Epithelial cell of prostate (primary cell): ENCODE results near the gene ABCC4.

Source experiments
- DNase-seq: peaks from one replicate; pipeline ENCODE4 v3.0.0-alpha.2; 2011; ENCODE audit warnings: low read depth, low spot score
- H3K27ac ChIP-seq: fragments of 450-650 bp; 2 replicates; pipeline ENCODE4 v1.5.1; 2017; ENCODE audit warnings: mild to moderate bottlenecking

ABCC4 gene

DNA sequence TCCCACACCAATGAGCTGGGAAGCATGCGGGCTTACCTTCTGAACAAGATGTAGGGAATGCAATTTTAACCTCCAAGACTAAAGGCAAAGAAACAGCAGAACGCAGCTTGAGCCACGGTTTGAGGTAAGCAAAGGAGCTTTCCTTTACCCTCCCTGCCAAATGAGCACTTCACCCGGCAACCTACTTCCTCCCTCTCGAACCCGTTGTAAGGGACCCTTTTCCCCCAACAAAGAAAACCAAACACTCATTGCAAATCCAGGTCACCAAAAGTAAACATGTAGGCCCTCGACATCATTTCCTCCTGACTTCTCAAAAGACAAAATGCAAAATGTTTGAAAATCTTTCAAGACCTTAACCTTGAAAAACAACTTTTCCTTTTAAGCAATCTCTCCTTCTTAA is 65.3 kb downstream of the ABCC4 start:
- H3K27ac ChIP-seq, result no peak overlapping the region
- DNase-seq, result no peak

DNA sequence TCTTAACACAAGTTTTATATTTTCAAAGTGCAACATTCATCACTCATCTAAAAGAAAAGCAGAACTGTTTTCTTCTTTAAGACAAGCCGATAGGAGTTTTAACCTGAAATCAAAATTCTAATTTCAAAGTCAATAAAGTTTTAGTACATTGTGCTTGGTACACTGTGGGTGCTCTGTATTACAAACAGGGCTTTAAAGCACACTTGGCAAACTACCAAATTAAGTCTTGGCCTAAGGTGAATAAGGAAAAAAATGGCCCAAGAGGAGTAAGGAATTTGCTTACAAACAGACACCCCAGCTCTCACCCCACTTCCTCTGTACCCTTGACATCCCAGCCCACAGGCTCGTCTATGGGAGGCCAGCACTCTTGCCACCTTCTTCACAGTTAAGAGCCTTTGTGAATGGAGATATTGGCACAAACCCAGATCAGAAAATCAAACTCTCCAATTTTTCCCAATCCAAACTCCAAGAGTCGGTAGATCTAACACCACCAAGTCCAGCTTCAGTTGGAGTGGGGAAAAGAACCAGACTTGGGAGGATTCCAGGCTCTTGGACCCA is 66.0 kb downstream of the ABCC4 start:
- no peak for DNase-seq
- H3K27ac ChIP-seq, result no peak overlapping the region

- no peak for DNase-seq
- H3K27ac ChIP-seq, result no peak overlapping the region
Measured at GRCh38 chr13:95234242-95234641, 67.0 kb downstream of the ABCC4 start.

DNA sequence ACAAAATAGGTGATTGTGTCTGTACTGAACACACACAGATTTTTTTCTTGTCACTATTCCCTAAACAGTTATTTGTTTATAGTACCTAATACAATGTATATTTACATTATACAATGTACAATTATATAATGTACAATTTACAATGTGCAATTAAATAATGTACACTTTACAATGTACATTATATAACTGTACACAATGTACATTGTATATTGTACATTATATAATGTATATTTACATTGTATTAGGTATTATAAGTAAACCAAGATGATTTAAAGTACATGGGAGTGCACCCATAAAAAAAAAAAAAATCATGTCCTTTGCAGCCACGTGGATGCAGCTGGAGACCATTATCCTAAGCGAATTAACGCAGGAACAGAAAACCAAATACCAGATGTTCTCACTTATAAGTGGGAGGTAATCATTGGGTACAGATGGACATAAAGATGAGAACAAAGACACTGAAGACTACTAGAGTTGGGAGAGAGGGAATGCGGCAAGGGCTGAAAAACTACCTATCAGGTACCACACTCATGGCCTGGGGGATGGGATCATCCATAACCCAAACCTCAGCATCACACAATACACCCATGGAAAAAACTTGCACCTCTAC is 68.1 kb downstream of the ABCC4 start:
- no peak overlapping the region for H3K27ac ChIP-seq
- DNase-seq, result no peak

GRCh38 chr13:95231393-95231792 is 69.9 kb downstream of the ABCC4 start:
- no peak overlapping the region for H3K27ac ChIP-seq
- DNase-seq, result no peak

GRCh38 chr13:95229855-95230254 is 71.4 kb downstream of the ABCC4 start:
- H3K27ac ChIP-seq, result no peak overlapping the region
- no peak for DNase-seq

GRCh38 chr13:95228130-95228529 is 73.1 kb downstream of the ABCC4 start:
- H3K27ac ChIP-seq, result no peak overlapping the region
- no peak for DNase-seq

GRCh38 chr13:95226932-95227695 is 74.1 kb downstream of the ABCC4 start:
- no peak for DNase-seq
- H3K27ac ChIP-seq, result no peak overlapping the region

- DNase-seq, result no peak
- H3K27ac ChIP-seq, result no peak overlapping the region
Measured at GRCh38 chr13:95226476-95226875, 74.8 kb downstream of the ABCC4 start.

DNA sequence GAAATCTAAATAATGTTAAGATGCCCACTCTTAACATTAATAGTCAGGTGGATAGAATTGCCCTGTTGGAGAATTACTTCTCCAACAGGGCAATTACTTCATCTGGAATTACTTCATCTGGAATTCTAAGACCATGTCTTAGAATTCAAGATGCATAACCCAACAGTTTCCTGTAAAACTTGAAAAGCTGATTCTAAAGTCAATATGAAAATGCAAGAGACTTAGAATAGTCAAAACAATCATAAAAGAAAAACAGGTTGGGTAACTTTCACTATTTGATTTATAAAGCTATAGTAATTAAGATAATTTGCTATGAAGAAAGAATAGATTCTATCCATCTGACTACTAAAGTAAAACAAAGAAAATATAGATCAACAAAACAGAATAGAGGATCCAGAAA is 75.2 kb downstream of the ABCC4 start:
- DNase-seq, result no peak
- H3K27ac ChIP-seq, result no peak overlapping the region

GRCh38 chr13:95224064-95224463 is 77.2 kb downstream of the ABCC4 start:
- no peak for DNase-seq
- no peak overlapping the region for H3K27ac ChIP-seq

GRCh38 chr13:95222733-95223018 is 78.6 kb downstream of the ABCC4 start:
- no peak for DNase-seq
- no peak overlapping the region for H3K27ac ChIP-seq

- no peak overlapping the region for H3K27ac ChIP-seq
- no peak for DNase-seq
Measured at GRCh38 chr13:95221971-95222732, 79.1 kb downstream of the ABCC4 start.

- DNase-seq, result no peak
- no peak overlapping the region for H3K27ac ChIP-seq
Measured at GRCh38 chr13:95220611-95221010, 80.6 kb downstream of the ABCC4 start.

- no peak overlapping the region for H3K27ac ChIP-seq
- DNase-seq, result no peak
Measured at GRCh38 chr13:95217920-95218830, 83.1 kb downstream of the ABCC4 start.

GRCh38 chr13:95216182-95216581 is 85.1 kb downstream of the ABCC4 start:
- DNase-seq, result no peak

DNA sequence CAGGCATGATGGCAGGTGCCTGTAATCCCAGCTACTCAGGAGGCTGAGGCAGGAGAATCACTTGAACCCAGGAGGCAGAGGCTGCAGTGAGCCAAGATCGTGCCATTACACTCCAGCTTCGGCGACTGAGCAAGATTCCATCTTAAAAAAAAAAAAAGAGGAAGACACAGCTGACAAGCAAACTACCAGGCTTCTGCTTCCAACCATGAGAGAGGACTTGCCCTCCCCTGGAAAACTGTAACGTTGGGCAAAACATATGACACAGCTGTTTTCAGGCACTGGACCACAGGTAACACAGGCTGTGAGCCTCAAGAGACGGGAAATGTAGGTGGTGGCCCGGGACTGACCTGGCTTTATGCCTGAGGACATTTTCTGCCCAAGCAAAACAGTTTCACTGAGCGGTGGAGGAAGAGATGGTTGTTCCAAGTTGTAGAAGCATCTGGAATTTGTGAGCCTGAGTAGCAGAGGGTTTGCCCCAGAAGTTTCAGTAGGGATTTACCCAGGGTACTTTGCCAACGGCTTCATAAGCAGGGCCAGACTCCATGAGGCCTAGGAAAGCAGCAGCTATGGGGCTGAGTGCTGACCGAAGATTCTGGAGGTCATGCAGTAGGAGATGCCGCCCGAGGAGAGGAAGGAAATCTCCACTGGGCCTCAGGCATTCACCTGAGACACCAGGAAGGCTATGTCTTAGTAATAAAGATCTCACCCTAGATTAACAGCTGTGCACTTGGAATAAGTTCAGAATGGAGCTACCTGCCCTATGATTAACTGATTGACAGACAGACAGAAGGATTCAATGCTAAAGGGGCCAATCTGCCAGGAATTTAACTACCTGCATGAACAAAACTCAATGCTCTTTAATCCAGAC is 88.0 kb downstream of the ABCC4 start:
- H3K27ac ChIP-seq, result no peak overlapping the region
- no peak for DNase-seq

More at GRCh38 chr13:95216182-95216581, 85.1 kb downstream of the ABCC4 start:
- H3K27ac ChIP-seq, result no peak overlapping the region

GRCh38 chr13:95209109-95209508 is 92.1 kb downstream of the ABCC4 start:
- no peak overlapping the region for H3K27ac ChIP-seq
- DNase-seq, result no peak

GRCh38 chr13:95207769-95208366 is 93.4 kb downstream of the ABCC4 start:
- no peak for DNase-seq

More at GRCh38 chr13:95207769-95208366, 93.4 kb downstream of the ABCC4 start:
- H3K27ac ChIP-seq, result no peak overlapping the region
